OCI-M2 (cell line): ENCODE data around the gene CELA1.
"Not testable (repeated sequence)": the region's sequence is repeated elsewhere in the genome, so short reads cannot be mapped to it uniquely, and the experiment has no call there.

Source experiments
- DNase-seq: peaks from one replicate; lab custom pipeline; 2025; ENCODE audit not compliant: unreplicated experiment; lab: John Stamatoyannopoulos, UW

The CELA1 gene

DNA sequence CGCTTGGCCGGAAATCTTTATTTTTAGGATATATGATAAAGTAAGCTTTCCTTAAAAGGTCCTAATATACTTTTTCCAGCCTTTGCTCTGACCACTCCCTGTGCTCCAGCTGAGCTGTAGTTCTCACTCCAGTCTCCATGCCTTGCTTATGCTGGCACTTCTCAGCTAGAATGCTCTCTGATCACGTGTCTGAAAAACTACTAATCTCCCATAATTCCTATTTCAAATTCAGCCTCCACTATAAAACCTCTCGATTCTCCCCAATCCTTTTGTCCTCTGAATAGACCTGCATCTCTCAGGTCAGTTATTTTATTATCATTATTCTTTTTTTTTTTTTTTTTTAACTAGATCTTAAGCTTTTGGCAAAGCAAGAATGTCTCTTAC, 26.2 kb downstream of the CELA1 start:
- no peak for DNase-seq

DNA sequence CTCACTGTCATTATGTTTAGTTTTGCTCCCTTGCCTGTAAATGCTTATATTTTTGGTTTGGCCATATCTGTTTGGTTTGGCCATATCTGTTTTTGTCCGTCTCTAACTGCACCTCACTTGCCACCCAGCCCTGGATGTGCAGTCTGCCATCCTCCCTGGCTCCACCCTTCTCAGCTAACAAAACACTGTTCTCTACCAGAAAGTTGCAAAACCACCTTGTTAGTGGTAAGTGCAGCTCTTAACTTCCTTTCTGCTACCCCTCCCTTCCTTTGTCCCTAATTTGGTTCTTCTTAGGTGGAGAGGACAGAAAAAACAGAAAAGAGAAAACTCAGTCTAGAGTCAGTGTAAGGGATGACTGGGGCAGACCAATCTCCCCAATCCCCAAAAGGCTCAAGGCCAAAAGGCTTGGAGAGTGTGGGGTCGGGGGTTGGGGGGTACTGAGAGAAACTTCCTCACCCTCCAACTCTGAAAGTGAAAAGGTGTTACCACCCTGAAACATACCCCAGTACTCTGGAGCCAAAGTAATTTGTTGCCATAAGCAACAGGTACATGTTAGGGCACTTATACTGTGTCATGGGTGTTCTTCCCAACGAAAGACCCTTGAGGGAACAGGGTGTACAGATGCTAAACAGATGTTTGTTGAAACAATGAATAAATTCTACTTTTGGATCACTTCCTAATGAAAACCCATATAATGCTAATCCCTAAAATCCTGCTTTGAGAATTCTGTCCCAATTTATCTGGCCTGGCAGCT, 27.5 kb downstream of the CELA1 start:
- DNase-seq = no peak

DNA sequence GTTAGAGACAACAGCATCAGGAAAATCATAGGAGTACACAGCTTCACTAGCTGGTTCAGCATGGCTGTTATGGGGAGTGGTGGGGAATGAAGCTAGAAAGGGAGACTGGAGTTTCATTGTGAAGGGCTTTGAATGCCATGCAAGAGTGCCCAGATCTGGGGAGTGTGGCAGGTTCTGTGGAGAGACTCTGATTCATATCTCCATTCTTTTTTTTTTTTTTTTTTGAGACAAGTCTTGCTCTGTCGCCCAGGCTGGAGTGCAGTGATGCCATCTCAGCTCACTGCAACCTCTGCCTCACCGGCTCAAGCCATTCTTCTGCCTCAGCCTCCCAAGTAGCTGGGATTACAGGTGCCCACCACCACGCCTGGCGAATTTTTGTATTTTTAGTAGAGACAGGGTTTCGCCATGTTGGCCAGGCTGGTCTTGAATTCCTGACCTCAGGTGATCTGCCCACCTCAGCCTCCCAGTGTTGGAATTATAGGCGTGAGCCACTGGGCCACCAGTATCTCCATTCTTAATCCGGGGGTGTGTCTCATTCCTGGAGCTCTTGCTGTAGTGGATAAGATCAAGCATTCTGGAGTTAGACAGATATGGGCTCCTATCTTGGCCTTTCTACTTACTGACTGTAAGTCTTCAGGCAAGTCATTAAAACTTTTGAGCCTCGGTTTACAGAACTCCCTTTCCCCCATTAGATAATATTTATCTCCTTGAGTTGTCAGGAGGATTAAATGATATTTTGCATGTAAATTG, 28.2 kb downstream of the CELA1 start:
- not testable (repeated sequence) for DNase-seq

DNA sequence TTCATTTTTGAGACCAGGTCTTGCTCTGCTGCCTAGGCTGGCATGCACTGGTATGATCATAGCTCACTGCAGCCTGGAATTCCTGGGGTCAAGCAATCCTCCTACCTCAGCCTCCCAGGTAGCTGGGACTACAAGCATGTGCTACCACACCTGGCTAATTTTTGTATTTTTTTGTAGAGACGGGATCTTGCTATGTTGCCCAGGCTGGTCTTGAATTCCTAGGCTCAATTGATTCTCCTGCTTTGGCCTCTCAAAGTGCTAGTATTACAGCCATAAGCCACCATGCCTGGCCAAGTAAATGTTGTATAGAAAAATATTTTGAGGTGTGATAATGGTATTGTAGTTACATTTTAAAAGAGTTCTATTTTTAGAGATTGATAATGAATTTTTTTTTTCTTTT, 35.1 kb downstream of the CELA1 start:
- DNase-seq = no peak

DNA sequence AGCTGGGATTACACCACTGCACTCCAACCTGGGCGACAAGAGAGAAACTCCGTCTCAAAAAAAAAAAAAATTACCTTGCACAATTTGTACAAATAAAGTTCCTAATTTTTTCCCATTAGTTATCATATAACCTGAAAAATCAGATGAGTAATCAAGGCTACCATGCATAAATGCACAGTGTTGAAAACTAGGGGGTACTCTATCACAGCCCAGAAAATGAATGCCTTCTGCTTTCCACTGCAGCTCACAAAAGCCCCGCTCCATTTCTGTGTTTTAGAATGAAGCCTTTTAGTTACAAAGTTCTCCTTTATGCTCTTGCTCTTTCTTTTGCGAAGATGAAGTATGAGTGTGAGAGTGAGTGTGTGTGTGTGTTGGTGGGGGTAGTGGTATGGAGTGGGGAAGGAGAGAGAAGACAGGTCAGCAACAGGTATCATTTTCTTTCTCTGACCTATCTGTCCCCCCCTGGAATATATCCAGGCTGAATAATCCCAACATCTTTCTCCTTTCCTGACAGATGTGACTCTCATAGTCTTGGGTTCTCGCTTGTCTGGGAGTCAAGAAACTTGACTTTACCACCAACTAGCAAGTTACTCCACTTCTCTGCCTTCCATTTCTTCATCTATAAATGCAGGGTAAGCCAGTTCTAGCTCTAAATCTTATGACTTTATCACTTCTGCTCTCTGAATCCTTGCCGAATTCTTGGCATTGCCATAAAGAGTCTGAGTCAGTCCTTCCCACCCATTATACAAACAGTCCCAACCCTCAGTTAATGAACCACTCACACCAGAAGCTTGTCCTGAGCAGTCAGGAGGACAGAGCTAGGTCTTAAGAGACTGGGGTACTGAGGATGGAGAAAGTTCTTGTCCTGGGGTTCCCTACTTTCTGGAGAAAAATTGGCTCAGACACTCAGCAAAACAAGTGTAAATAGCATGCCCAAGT, 38.6 kb downstream of the CELA1 start:
- no peak for DNase-seq

DNA sequence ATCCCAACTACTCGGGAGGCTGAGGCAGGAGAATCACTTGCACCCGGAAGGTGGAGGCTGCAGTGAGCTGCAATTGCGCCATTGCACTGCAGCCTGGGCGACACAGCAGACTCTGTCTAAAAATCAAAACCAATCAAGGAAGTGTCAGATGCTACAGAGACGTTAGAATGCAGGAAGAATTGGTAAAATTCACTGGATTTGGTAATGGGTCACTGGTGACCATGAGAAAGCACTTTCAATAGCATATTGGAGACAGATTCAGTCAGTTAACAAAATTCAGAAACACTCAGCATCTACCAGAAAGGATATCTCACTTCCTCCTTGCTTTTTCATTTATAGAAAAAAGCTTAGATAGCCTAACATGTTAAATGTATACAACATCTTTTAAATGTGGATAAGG, 40.0 kb downstream of the CELA1 start:
- no peak for DNase-seq

DNA sequence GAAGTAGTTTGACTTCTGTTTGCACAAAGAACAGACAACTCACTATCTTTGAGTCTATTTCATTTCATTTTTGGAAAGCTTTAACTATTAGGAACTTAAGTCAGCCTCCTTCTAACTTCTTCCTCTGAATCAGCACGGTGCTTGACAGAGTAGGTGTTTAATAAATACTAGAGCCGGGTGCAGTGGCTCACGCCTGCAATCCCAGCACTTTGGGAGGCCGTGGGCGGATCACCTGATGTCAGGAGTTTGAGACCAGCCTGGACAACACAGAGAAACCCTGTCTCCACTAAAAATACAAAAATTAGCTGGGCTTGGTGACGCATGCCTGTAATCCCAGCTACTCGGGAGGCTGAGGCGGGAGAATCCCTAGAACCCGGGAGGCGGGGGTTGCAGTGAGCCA, 45.7 kb downstream of the CELA1 start:
- DNase-seq = not testable (repeated sequence)

DNA sequence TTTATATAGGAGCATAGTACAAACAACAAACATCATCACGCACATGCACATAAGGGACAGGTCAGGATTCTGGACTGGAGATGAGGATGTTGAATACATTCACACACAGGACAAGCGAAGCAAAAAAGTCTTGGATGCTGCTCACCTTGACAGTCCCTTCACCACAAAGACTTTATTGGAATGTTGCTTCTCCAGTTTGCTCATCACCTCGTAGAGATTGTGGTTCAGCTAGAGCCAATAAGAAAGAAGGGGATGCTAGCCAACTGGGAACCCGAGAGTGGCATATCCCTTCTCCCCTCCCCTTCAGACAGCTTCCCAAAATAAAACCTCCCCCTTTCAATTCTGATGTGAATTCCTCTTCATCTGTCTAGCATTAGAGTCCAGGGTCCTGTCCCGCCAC, 50.8 kb downstream of the CELA1 start:
- no peak for DNase-seq

DNA sequence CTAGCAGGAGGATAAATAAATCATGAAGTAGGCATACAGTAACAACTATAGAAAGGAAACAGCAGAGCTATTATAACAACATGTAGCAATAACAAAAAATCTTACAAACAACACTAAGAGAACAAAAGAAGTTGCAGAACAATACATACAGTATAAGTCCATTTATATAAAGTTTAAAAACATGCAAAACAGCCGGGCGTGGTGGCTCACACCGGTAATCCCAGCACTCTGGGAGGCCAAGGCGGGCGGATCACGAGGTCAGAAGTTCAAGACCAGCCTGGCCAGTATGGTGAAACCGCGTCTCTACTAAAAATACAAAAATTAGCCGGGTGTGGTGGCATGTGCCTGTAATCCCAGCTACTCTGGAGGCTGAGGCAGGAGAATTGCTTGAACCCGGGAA, 52.4 kb downstream of the CELA1 start:
- DNase-seq = not testable (repeated sequence)

DNA sequence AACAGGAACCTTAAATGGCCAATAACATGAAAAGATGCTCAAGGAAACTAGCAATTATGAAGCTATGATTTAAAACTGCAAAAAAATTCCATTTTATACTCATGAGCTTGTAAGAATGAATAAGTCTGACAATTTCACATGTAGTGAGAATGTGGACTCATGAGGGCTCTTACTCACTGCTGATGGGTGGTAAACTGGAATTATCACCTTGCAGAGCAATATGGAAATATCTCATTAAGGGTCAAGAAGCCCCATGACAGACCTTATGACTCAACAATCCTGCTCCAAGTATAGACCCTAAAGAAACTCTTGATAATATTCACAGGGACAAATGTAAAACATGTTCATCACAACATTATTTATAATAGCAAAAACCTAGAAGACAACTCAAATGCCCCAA, 52.8 kb downstream of the CELA1 start:
- DNase-seq = no peak

DNA sequence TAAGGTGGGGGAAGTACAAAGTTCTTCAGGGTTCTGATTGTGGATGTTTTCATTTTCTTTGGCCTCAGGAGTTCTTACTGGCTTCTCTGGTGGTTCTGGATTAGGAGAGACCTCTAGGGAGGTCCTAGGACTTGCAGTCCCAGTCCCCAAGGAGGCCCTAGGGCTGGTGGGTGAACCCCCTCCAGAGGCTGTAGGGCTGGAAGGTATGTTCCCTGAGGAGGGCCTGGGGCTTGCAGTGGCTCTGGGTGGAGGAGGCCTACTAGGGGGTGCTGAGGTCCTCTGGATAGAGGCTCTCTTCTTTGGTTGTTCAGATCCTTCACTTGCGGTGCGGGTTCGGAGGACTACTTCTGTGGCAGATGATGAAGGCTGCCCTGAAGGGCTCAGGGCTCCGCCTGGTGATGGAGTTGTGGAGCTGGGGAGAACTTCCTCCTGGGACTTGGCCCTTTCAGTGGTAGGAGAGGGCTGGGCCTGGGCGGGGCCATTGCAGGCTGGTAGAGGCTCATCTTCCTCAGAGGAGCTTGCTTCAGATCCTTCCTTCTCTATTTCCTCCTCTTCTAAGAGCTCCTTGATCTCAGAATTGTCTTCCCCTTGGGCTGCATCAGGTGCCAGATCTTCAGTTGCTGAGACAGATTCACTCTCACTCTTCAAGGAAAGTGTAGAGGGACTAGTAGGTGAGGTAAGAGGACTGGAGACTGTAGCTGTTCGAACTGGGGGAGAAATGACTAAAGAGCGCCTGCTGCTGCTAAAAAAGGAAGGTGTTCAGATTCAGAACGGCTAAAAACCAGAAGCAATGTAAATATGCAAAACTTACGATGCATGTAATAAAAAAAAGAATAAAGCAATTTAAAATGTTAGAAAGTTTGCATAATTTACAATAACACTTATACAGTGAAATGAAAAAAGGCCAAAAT, 54.6 kb downstream of the CELA1 start:
- not testable (repeated sequence) for DNase-seq

DNA sequence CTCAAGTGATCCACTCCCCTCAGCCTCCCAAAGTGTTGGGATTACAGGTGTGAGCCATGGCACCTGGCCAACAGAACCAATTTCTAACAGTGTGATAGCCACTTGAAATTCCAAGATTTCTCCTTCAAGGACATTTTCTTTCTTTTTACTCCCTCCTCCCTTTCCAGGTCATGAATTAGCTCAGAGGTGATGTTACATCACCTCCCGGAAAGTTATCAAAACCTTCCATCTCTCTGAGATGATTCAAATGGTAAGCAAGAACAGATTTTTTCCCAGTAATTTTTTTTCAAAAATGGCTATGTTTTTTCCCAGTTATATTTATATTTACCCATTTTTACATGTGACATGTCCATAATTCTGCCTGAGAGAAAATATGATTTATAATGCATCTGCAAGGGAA, 60.6 kb downstream of the CELA1 start:
- no peak for DNase-seq

DNA sequence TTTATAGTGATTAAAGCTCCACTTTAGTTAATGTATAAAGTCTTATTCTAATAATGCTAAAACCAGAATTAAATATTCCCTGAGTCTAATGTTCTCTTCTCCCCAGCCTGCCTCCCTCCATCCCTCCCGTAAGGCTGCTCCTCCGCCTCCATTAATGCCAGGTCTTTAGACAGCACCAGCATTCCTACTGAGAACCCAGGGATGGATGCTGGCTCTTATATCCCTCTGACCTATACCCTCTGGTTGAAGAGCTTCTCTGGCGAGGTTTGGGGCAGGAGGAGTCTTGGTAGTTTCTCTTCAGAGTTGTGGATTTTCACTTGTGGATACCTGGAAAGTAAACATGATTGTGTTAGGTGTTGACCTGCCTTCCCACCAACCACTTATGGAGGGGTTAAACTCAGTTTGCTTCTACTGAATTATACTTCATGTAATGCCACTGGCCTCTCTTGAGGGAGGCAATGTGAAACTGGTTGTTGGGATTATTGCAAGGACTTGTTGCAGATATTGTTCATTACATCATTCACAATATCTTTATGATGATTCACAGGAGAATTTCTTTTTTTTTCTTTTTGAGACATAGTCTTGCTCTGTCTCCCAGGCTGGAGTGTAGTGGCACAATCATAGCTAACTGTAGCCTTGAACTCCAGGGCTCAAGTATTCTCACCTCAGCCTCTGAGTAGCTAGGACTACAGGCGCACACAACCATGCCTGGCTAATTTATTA, 65.1 kb downstream of the CELA1 start:
- no peak for DNase-seq
